ENCODE results near the gene PHC2. TPM values are rescaled to one million over a fixed set of nuclear protein-coding genes. Genes with fewer than 3 reads are reported as not detected.

PHC2 gene
- total RNA-seq, 6 donors from 2014 or later: 103 to 173 (median 129) TPM

DNA sequence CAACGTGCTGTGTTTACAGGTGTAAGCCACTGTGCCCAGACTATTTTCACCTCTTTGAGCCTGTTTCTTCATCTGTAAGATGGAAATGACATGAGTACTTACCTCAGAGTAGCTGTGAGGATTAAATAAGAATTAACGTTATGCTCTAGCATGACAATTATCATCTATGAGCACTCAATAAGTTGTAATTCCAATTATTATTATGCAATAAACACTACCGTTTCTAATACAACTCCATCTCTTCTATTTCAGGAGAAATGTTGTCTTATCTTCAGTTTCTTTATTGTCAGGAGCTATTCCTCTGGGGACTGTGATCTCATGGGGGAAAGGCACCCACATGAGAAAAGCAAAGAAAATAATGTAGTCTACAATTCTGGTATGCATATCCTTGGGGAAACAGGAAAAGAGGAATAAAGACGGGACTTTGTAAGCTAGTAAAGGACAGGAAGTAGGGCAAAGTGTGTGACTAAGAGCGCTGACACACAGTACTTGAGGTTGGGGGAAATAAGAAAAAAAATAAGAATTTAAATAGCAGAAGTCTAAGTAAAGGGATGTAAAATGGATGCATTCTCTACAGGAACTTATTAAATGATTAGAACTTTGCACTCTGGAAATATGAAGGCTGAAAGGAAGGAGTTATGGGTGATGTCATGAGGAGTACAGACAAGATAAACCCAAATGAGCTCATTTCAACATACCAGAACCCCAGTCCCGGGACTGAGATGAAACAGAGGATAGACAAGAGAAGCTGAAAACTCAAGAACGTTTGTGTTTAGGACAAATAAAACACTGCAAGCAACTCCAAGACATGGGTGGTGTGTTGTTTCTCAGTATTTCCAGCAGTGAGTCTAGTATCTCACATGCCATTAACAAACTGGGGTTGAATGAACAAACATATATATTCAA, 9.8 kb downstream of the PHC2 start:
- no peaks in the 10 kb centered on the region for H3K36me3 ChIP-seq
- no peak for TF ChIP-seq EP300 (IDR thresholded peaks at IDR 0.05)
- no peak for TF ChIP-seq POLR2AphosphoS5 (IDR thresholded peaks at IDR 0.05)
- TF ChIP-seq, protein P1, sequence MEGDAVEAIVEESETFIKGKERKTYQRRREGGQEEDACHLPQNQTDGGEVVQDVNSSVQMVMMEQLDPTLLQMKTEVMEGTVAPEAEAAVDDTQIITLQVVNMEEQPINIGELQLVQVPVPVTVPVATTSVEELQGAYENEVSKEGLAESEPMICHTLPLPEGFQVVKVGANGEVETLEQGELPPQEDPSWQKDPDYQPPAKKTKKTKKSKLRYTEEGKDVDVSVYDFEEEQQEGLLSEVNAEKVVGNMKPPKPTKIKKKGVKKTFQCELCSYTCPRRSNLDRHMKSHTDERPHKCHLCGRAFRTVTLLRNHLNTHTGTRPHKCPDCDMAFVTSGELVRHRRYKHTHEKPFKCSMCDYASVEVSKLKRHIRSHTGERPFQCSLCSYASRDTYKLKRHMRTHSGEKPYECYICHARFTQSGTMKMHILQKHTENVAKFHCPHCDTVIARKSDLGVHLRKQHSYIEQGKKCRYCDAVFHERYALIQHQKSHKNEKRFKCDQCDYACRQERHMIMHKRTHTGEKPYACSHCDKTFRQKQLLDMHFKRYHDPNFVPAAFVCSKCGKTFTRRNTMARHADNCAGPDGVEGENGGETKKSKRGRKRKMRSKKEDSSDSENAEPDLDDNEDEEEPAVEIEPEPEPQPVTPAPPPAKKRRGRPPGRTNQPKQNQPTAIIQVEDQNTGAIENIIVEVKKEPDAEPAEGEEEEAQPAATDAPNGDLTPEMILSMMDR (IDR thresholded peaks at IDR 0.05): no peak
- no peak for TF ChIP-seq POLR2A (IDR thresholded peaks at IDR 0.05)
- peak in 1 of 2 donors; percentile 72 for ATAC-seq (ENCODE audit: low FRiP score in 2 of 2)
- H3K9me3 ChIP-seq: peaks cover 4 to 9% (median 7%) of the 10 kb centered on the region in 4 donors
- 57 to 61% methylated on average over 7 of the region's 7 CpGs for WGBS, 2 donors
- DNase-seq: no peak
- peak overlapping the region in 1 of 4 donors; percentile 0 for H3K27ac ChIP-seq
- H3K4me3 ChIP-seq: no peak overlapping the region
- H3K4me1 ChIP-seq: peaks cover 0 to 4% (median 0%) of the 10 kb centered on the region in 4 donors
- H3K27me3 ChIP-seq: no peaks in the 10 kb centered on the region

DNA sequence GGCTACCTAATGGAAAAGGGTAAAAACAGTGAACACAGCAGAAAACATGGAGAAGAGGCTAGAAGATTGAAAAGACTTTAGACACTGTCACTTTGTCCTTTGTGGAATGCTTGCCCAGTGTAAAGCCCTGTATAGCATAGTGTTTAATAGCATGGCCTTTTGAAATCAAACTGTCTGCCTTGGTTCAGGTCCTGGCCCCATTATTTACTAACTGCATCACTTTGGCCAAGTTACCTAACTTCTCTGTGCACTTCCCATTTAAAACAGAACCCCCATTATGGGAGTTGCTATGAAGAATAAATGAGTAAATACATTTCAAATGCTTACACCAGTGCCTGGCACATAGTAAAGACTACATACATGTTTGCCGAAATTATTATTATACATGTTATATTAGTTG, 12.1 kb downstream of the PHC2 start:
- WGBS, 2 donors: 96 to 97% methylated on average over 1 of the region's 1 CpG
- TF ChIP-seq POLR2A (IDR thresholded peaks at IDR 0.05): no peak
- TF ChIP-seq, protein P1 (IDR thresholded peaks at IDR 0.05): no peak
- TF ChIP-seq POLR2AphosphoS5 (IDR thresholded peaks at IDR 0.05): no peak
- no peak for ATAC-seq (ENCODE audit: low FRiP score in 2 of 2)

DNA sequence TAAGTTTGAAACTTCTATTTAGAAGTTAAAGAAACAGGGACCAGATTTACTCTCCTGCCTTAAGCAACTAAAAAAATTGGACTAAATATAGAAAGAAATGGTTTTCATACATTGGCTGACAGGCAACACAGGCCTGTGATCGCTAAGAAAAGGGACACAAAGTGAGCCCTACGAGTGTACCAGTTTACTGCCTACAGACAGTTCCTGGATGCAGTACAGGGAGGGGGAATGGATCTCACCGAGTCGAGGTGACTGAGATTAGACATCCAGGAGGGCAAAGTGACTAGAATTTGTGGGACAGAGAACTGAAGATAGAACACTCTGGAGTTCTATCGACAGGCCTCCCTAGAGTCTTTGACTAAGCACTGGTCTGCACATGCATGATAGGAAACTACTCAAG, 16.0 kb downstream of the PHC2 start:
- H3K36me3 ChIP-seq: no peaks in the 10 kb centered on the region
- no peak for ATAC-seq (ENCODE audit: low FRiP score in 2 of 2)
- DNase-seq: no peak
- WGBS, 2 donors: 94 to 95% methylated on average over 5 of the region's 5 CpGs
- TF ChIP-seq, protein P1 (IDR thresholded peaks at IDR 0.05): no peak
- TF ChIP-seq POLR2A (IDR thresholded peaks at IDR 0.05) (no peak), EP300 (IDR thresholded peaks at IDR 0.05) (no peak), POLR2AphosphoS5 (IDR thresholded peaks at IDR 0.05) (no peak)
- H3K4me3 ChIP-seq: no peak overlapping the region
- H3K4me1 ChIP-seq: no peaks in the 10 kb centered on the region
- no peaks in the 10 kb centered on the region for H3K27me3 ChIP-seq
- peaks cover 7 to 15% (median 12%) of the 10 kb centered on the region in 4 donors for H3K9me3 ChIP-seq
- H3K27ac ChIP-seq: no peak overlapping the region

More for the DNA sequence above, 12.1 kb downstream of the PHC2 start:
- Histone ChIP-seq H3K36me3 (no peaks in the 10 kb centered on the region), H3K27me3 (no peaks in the 10 kb centered on the region), H3K4me3 (no peak overlapping the region), H3K27ac (no peak overlapping the region), H3K4me1 (peaks cover 0 to 4% (median 0%) of the 10 kb centered on the region in 4 donors), H3K9me3 (peaks cover 7 to 15% (median 12%) of the 10 kb centered on the region in 4 donors)
- no peak for DNase-seq

DNA sequence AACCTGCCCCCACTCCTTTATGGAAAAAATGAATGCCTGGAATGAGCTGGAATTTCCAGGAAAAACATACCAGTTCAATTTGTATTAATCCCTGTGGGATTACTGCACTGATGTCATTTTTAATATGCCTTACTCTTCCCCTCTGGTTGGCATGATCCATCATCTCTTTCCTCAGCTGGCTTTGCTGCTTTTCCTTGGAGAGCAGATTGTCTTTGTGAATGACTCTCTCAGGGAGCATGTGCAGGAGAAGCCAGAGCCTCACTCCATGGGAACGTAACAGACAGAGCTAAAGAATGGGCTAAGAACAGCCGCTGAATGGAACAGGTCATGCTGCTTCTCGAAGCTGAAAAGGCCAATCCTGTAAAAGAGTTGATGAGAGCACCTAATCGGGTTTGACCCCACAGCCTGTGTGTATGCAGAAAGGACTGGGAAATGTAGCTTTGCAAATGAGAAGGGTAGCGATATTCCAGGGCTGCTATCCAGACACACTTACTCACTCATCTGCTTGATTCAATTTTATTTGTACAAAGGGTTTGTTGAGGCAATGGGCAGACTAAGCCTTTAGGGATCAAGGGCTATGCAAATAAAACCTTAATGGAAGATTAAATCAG, 20.7 kb downstream of the PHC2 start:
- DNase-seq (no peak), ATAC-seq (ENCODE audit: low FRiP score in 2 of 2) (peak in 1 of 2 donors; percentile 53)
- WGBS, 2 donors: 69 to 83% methylated on average over 5 of the region's 5 CpGs
- Histone ChIP-seq H3K27me3 (no peaks in the 10 kb centered on the region), H3K9me3 (no peaks in the 10 kb centered on the region), H3K4me1 (no peaks in the 10 kb centered on the region), H3K4me3 (no peak overlapping the region), H3K36me3 (no peaks in the 10 kb centered on the region), H3K27ac (no peak overlapping the region)
- TF ChIP-seq POLR2AphosphoS5 (IDR thresholded peaks at IDR 0.05) (no peak), EP300 (IDR thresholded peaks at IDR 0.05) (no peak), POLR2A (IDR thresholded peaks at IDR 0.05) (no peak)
- TF ChIP-seq, protein P1 (IDR thresholded peaks at IDR 0.05): no peak
